GM19467 (cell line): Measurements from ENCODE around the gene UTY.
"Not testable (repeated sequence)": the region's sequence is repeated elsewhere in the genome, so short reads cannot be mapped to it uniquely, and the experiment has no call there.

Source experiments
- ATAC-seq: cut with Tn5 transposase; IDR thresholded peaks from one replicate; pipeline ENCODE4 v1.9.1; 2021; ENCODE audit warnings: mild to moderate bottlenecking, moderate library complexity; ENCODE audit not compliant: unreplicated experiment

UTY gene

GRCh38 chrY:13312966-13313365 is 166.9 kb downstream of the UTY start:
- ATAC-seq = no peak

- no peak for ATAC-seq
Observed at GRCh38 chrY:13307959-13308358, 171.9 kb downstream of the UTY start.

DNA sequence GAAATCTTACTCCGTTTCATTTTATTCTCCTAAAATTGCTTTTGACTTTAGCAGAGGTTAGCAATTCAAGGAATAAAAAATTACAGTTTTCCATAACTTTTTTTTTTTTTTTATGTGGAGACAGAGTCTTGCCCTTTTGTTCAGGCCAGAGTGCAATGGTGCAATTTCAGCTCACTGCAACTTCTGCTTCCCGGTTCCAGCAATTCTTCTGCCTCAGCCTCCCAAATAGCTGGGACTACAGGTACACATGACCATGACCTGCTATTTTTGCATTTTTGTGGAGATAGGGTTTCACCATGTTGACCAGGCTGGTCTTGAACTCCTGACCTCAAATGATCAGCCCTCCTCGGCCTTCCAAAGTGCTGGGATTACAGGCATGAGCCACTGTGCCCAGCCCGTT is 179.0 kb downstream of the UTY start:
- no peak for ATAC-seq

DNA sequence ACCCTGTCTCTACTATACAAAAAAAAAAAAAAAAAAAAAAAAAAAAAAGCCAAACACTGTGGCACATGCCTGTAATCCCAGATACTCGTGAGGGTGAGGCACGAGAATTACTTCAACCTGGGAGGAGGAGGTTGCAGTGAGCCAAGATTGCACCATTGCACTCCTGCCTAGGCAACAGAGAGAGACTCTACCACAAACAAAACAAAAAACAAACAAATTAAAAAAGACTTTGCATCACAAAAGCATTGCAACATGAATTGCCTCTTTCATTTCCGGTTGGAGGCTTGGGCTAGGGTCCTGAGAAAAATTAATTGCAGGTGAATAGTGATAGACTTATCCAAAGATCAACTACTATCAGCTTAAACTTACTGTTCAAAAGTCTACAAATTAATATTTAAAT is 180.4 kb downstream of the UTY start:
- no peak for ATAC-seq

GRCh38 chrY:13296176-13296890 is 183.5 kb downstream of the UTY start:
- ATAC-seq = no peak

DNA sequence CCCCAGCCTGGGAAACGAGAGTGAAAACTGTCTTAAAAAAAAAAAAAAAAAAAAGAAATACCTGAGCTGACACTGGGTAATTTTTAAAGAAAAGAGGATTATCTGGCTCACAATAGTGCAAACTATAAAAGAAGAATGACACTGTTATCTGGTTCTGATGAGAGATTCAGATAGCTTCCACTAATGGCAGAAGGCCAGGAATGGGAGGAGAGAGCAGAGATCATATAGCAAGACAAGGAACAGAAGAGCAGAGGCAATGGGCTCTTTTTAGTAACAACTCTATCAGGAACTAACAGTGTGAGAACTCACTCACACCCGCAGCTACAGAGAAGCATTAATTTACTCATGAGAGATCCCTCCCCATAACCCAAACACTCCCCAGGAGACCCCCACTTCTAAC is 184.8 kb downstream of the UTY start:
- ATAC-seq = no peak

GRCh38 chrY:13291199-13291598 is 188.6 kb downstream of the UTY start:
- no peak for ATAC-seq

GRCh38 chrY:13282151-13283054 is 197.4 kb downstream of the UTY start:
- not testable (repeated sequence) for ATAC-seq

GRCh38 chrY:13279561-13279960 is 200.3 kb downstream of the UTY start:
- no peak for ATAC-seq

- no peak for ATAC-seq
Observed at GRCh38 chrY:13271706-13272105, 208.1 kb downstream of the UTY start.

DNA sequence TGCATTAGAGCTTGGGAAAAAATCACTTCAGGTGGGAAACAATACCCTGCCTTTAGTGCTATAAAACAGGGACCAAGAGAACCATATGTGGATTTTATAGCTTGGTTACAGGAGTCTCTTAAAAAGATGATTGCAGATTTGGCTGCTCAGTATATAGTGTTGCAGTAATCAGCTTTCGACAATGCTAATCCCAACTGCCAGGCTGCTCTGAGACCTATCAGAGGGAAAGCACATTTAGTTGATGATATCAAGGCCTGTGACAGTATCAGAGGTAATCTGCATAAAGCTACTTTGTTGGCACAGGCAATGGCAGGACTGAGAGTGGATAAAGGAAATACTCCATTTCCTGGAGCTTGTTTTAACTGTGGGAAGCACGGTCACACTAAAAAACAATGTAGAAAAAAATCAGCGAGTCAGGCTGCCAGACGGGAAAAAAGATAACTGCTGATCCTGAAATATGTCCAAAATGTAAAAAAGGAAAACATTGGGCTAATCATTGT is 225.8 kb downstream of the UTY start:
- not testable (repeated sequence) for ATAC-seq

DNA sequence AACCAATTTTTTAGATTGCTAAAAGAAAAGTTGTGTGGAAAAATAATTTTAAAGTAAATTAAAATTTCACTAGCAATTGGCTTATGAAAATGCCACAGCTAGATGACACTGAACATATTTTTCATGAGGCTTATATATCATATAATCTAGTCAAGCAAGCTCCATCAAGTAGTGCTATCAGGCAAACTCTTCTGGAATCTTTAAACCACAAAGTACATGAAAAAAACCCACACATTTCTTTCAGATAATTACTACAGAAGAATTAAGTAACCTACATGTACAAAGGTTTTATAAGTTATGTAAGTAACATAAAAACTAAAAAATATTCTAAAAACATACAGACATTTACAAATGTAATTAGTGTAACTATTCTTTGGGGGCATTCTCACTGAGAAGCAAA is 229.4 kb downstream of the UTY start:
- no peak for ATAC-seq

DNA sequence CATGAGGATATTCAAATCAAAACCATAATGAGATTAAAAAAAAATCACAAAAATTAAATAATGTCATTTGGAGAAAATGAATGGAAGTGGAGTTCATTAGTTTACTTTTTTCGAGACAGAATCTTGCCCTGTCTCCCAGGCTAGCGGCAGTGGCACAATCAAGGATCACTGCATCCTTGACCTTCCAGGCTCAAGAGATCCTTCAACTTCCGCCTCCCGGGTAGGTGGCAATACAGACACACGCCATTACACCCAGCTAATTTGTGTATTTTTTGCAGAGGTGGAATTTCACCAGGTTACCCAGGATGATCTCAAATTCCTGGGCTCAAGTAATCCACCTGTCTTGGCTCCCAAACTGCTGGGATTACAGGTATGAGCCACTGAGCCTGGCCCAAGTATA is 236.1 kb downstream of the UTY start:
- ATAC-seq = no peak

DNA sequence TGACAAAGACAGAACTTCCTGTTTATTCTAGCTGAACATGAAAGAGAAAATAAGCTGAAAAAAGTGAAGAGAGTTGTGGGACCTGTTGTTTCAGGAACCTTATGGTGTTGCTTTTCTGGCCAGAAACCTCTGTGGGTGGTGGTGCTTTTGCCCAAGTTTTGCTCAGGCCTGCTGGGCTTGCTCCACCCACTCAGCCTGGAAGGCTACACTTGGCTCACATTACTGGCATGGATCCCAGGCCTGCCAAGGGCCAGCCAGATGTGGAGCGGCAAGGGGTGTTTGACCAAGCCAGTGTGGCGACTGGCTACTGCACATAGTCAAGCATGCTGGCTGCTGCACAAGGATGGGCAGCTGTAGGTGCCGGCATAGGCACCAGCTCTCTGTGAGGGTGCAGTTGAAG is 245.9 kb downstream of the UTY start:
- no peak for ATAC-seq

DNA sequence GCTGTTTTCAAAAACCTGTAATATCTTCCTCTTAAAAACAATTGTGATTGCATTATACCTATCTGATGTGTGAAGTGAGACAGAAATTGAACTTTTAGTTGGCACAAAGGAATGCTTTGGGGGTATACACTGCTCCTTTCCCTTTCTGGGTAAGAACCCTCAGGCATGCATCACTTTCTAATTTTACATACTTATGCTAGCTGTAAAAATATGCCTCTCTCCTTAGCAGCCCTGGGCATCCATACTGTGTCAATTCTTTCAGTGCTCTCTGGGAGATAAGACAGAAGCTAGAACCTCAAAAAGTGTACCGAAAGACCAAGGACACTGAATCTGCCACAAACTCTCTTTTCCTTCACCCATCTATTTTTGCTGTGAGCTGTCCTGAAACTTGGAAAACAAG is 246.7 kb downstream of the UTY start:
- ATAC-seq = no peak

GRCh38 chrY:13227354-13227953 is 252.4 kb downstream of the UTY start:
- ATAC-seq = no peak

DNA sequence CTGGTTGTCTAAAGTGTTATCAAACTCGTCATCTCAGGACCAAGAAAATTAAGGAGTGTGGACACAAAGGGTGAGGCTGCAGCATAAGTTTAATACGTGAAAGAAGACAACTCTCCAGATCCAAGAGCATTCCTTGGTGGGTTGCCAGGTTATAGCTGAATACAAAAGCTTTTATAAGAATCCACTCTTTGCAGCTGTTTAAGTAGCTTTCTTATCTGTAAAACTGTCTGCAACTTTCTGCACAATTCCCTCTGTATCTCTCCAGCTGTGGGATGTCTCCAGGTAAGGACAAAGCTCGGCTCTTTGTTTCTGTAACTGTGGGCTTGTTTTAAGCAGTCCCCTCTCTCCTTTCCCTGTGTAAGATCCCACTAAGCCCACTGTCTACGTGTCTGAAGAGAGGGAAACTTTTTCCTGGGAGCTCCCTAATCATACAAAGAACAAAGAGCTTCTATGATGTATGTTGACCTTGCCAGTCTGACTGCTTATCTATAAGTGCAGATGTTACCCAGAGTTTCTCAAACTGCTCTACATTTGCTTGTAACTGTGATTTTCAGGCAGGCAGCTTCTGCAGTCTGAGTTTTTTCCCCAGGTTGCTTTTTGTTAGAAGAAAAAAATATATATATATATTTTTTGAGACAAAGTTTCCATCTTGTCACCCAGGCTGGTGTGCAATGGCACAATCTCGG is 268.7 kb downstream of the UTY start:
- no peak for ATAC-seq

- ATAC-seq = no peak
Observed at GRCh38 chrY:13205214-13205613, 274.6 kb downstream of the UTY start.
